ENCODE measurements around the gene LRRC47. TPM values are rescaled to one million over a fixed set of nuclear protein-coding genes. Genes with fewer than 3 reads are reported as not detected.

Gene LRRC47
- 27.5 TPM for total RNA-seq

GRCh38 chr1:3796215-3797061, at the start of gene LRRC47:
Gene LRRC47 (minus strand): TSS chr1:3796498. CDS start chr1:3796476, 22 bp downstream.
- DNase-seq (ENCODE audit: low spot score) (peak; percentile 95), ATAC-seq (peak; percentile 99)

GRCh38 chr1:3842912-3843311, 46.6 kb upstream of the LRRC47 start:
- DNase-seq (ENCODE audit: low spot score) (no peak), ATAC-seq (no peak)

- DNase-seq (ENCODE audit: low spot score) = no peak
- ATAC-seq = no peak
Observed at GRCh38 chr1:3841491-3841890, 45.2 kb upstream of the LRRC47 start.

- DNase-seq (ENCODE audit: low spot score) (no peak), ATAC-seq (no peak)
Observed at GRCh38 chr1:3838788-3839187, 42.5 kb upstream of the LRRC47 start.

GRCh38 chr1:3837685-3838084, 41.4 kb upstream of the LRRC47 start:
- DNase-seq (ENCODE audit: low spot score) = no peak
- peak; percentile 72 for ATAC-seq

GRCh38 chr1:3837200-3837599, 40.9 kb upstream of the LRRC47 start:
- no peak for DNase-seq (ENCODE audit: low spot score)
- no peak for ATAC-seq

GRCh38 chr1:3836421-3836820, 40.1 kb upstream of the LRRC47 start:
- DNase-seq (ENCODE audit: low spot score) (no peak), ATAC-seq (no peak)

- DNase-seq (ENCODE audit: low spot score) (no peak), ATAC-seq (no peak)
Observed at GRCh38 chr1:3834701-3835100, 38.4 kb upstream of the LRRC47 start.

- ATAC-seq (no peak), DNase-seq (ENCODE audit: low spot score) (no peak)
Observed at GRCh38 chr1:3831689-3832088, 35.4 kb upstream of the LRRC47 start.

GRCh38 chr1:3828391-3828790, 32.1 kb upstream of the LRRC47 start:
- ATAC-seq (no peak), DNase-seq (ENCODE audit: low spot score) (no peak)

- DNase-seq (ENCODE audit: low spot score) = no peak
Observed at GRCh38 chr1:3827813-3828307, 31.6 kb upstream of the LRRC47 start.

GRCh38 chr1:3825356-3825755, 29.1 kb upstream of the LRRC47 start:
- no peak for ATAC-seq
- no peak for DNase-seq (ENCODE audit: low spot score)

More at GRCh38 chr1:3827813-3828307, 31.6 kb upstream of the LRRC47 start:
- no peak for ATAC-seq

GRCh38 chr1:3824650-3825049, 28.4 kb upstream of the LRRC47 start:
- DNase-seq (ENCODE audit: low spot score) (no peak), ATAC-seq (no peak)

GRCh38 chr1:3822421-3822820, 26.1 kb upstream of the LRRC47 start:
- DNase-seq (ENCODE audit: low spot score) (no peak), ATAC-seq (no peak)

- ATAC-seq = no peak
Observed at GRCh38 chr1:3821908-3822307, 25.6 kb upstream of the LRRC47 start.

GRCh38 chr1:3821447-3821846, 25.1 kb upstream of the LRRC47 start:
- ATAC-seq (no peak), DNase-seq (ENCODE audit: low spot score) (no peak)

More at GRCh38 chr1:3821908-3822307, 25.6 kb upstream of the LRRC47 start:
- DNase-seq (ENCODE audit: low spot score) = no peak

- ATAC-seq (no peak), DNase-seq (ENCODE audit: low spot score) (no peak)
Observed at GRCh38 chr1:3821004-3821403, 24.7 kb upstream of the LRRC47 start.

GRCh38 chr1:3820316-3820715, 24.0 kb upstream of the LRRC47 start:
- ATAC-seq (no peak), DNase-seq (ENCODE audit: low spot score) (no peak)

- ATAC-seq = no peak
- no peak for DNase-seq (ENCODE audit: low spot score)
Observed at GRCh38 chr1:3819771-3820200, 23.5 kb upstream of the LRRC47 start.

GRCh38 chr1:3817821-3818597, 21.7 kb upstream of the LRRC47 start:
- no peak for DNase-seq (ENCODE audit: low spot score)
- ATAC-seq = no peak

- ATAC-seq = no peak
- no peak for DNase-seq (ENCODE audit: low spot score)
Observed at GRCh38 chr1:3817138-3817740, 20.9 kb upstream of the LRRC47 start.
